ENCODE results near the gene TCOF1.
A peak's percentile ranks its signal among the peaks of the same experiment; 100 is the strongest.

TCOF1 gene

DNA sequence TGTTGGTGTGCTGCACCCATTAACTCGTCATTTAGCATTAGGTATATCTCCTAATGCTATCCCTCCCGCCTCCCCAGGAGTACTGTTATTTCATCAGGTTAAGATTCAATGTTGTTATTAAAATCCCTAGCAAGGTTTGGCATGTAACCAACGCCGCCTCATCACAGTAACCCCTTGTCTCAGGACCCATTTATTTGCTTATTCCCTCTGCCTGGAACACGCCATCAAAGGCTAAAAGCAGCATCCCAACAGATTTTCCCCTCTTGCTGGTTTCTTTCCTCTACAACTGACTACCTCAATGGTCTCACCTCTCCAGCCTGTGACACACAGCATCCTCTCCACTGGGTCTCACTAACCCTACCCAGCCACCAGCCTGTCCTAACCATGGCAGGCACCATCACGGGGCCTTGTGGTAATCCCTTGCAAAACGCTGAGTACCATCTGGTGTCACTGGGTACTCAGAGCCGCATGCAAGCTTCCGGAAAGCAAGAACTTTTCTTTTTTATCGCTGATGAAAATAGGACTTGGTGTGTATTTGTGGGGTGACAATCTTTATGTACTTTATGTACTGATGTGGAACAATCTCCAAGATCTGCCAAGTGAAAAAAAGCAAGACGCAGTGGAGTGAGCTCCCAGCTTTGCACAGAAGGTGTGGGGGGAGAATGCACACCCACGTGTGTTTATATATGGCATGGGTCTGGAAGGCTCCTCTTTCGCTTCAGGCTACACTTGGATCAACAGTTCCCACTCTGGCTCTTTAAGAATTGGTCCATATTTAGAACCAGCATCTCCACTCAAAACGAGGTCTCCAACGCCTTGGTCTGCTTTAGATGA is 86.0 kb downstream of the TCOF1 start:
- CTCF ChIA-PET: interaction anchor here (1.8 kb wide), 1 partner anchor 7 kb away, joined by 4 read pairs; no protein-coding TSS in a partner anchor
- TF ChIP-seq, protein P1, sequence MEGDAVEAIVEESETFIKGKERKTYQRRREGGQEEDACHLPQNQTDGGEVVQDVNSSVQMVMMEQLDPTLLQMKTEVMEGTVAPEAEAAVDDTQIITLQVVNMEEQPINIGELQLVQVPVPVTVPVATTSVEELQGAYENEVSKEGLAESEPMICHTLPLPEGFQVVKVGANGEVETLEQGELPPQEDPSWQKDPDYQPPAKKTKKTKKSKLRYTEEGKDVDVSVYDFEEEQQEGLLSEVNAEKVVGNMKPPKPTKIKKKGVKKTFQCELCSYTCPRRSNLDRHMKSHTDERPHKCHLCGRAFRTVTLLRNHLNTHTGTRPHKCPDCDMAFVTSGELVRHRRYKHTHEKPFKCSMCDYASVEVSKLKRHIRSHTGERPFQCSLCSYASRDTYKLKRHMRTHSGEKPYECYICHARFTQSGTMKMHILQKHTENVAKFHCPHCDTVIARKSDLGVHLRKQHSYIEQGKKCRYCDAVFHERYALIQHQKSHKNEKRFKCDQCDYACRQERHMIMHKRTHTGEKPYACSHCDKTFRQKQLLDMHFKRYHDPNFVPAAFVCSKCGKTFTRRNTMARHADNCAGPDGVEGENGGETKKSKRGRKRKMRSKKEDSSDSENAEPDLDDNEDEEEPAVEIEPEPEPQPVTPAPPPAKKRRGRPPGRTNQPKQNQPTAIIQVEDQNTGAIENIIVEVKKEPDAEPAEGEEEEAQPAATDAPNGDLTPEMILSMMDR (IDR thresholded peaks at IDR 0.05; ENCODE audit: insufficient read depth, low read length, missing control alignments): no peak
- POLR2A ChIA-PET: no interaction called here
- no peak overlapping the region for H3K4me3 ChIP-seq (ENCODE audit: low read depth, low read length)
- no peak for DNase-seq (ENCODE audit: low read depth, low spot score)

DNA sequence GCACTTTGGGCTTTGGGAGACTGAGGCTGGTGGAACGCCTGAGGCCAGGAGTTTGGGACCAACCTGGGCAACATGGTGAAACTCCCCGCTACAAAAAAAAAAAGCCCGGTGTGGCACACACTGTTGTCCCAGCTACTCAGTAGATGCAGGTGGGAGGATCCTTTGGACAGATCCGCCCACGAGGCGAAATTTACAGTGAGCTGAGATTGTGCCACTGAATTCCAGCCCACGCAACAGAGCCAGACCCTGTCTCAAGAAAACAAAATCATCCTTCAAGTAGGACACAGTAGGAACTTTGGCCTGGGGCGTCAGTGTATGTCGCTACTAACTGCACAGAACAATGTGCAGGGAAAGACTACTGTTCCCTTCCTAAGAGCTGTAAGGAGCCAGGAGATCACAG is 87.3 kb downstream of the TCOF1 start:
- CTCF ChIA-PET: interaction anchor here (1.8 to 2.0 kb wide), 2 partner anchors 9 to 12 kb away, joined by 4 to 7 read pairs; no protein-coding TSS in a partner anchor

DNA sequence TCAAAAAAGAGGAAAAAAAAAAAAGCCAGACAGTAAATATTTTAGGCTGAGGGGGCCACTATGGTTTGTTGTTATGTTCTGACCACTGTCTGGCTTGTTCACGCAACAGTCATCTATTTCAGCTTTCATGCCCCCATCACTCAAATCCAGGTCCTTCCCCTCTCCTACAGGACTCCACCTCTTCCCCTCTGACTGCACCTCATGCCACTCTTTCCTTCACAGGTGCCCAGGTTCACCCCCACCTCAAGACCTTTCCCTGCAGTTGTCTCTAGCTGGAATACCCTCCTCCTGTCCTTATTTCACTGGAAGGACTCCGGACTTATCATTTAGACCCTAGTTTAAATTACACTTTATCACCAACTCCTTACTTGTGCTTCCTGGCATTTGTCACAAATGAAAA is 88.6 kb downstream of the TCOF1 start:
- no peak for DNase-seq (ENCODE audit: low read depth, low spot score)
- TF ChIP-seq, protein P1 (IDR thresholded peaks at IDR 0.05; ENCODE audit: insufficient read depth, low read length, missing control alignments): no peak
- CTCF ChIA-PET: interaction anchor here (0.9 to 2.7 kb wide), 5 partner anchors 9 to 612 kb away, joined by 3 to 14 read pairs (median 5); no protein-coding TSS in a partner anchor
- no peak overlapping the region for H3K4me3 ChIP-seq (ENCODE audit: low read depth, low read length)
- POLR2A ChIA-PET: interaction anchor here (0.5 kb wide), 1 partner anchor 337 kb away, joined by 4 read pairs; no protein-coding TSS in a partner anchor

More for the DNA sequence above, 87.3 kb downstream of the TCOF1 start:
- no peak for DNase-seq (ENCODE audit: low read depth, low spot score)
- no peak overlapping the region for H3K4me3 ChIP-seq (ENCODE audit: low read depth, low read length)
- TF ChIP-seq, protein P1 (IDR thresholded peaks at IDR 0.05; ENCODE audit: insufficient read depth, low read length, missing control alignments): no peak
- POLR2A ChIA-PET: no interaction called here

DNA sequence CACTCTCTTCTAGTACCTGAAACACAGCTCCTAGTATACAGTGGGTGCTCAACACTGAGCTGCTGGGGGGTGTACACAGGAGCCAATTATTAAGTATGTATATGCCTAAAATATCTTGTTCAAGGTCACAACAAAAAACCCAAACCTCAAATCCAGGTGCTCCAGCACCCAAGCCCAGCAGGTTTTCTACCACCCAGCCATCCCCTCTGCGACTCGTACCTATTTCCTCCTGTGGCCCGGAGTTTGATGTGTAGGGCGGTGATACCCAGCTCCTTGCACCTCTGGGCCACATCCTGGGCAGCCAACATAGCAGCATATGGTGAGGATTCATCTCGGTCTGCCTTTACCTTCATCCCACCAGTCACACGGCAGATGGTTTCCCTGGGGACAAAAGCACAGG is 89.1 kb downstream of the TCOF1 start:
- ChIA-PET POLR2A (interaction anchor here (0.6 kb wide), 1 partner anchor 196 kb away, joined by 4 read pairs; no protein-coding TSS in a partner anchor), CTCF (interaction anchor here (0.9 to 2.7 kb wide), 4 partner anchors 10 to 612 kb away, joined by 3 to 14 read pairs (median 4); no protein-coding TSS in a partner anchor)
- H3K4me3 ChIP-seq (ENCODE audit: low read depth, low read length): no peak overlapping the region
- TF ChIP-seq, protein P1 (IDR thresholded peaks at IDR 0.05; ENCODE audit: insufficient read depth, low read length, missing control alignments): no peak
- no peak for DNase-seq (ENCODE audit: low read depth, low spot score)

DNA sequence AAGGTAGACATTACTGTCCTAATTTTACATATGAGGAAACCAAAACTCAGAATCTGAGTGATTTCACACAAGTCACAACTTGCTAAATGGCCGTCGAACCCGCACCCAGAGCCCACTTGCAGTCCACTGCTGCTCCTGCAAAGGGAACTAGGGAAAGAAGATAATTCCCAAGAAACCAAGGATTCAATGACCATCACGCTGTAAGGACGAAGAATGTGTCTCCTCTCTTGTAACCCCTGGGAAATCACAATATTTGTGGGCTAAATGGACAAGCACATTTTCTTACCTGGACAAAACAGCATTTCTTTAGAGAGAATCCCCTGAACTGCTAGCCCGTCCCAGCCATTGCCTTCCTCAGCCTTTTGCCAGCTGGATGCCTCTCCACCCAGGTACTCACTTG is 89.7 kb downstream of the TCOF1 start:
- no peak overlapping the region for H3K4me3 ChIP-seq (ENCODE audit: low read depth, low read length)
- DNase-seq (ENCODE audit: low read depth, low spot score): no peak
- CTCF ChIA-PET: interaction anchor here (1.5 to 2.7 kb wide), 3 partner anchors 10 to 13 kb away, joined by 4 to 14 read pairs (median 5); no protein-coding TSS in a partner anchor
- TF ChIP-seq, protein P1 (IDR thresholded peaks at IDR 0.05; ENCODE audit: insufficient read depth, low read length, missing control alignments): no peak
- POLR2A ChIA-PET: no interaction called here

DNA sequence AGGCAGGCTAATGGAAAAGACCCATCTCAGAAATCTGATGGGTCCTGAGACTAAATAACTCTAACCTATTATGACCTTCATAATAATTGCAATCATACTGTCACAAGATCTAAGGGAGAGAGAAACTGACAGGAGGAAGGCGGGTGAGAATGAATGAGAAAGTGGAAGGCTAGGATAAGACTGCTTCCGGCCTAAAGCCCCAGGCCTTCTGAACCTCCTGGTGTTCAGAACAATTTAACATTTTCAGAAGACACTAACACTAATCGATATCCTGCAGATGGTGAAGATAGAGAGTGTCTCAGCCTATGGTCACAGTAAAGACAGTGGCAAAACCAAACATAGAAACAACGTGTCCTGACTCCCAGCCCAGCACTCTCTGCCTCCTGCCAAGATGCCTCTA is 90.8 kb downstream of the TCOF1 start:
- ChIA-PET CTCF (interaction anchor here (2.7 kb wide), 1 partner anchor 12 kb away, joined by 14 read pairs; no protein-coding TSS in a partner anchor), POLR2A (no interaction called here)
- H3K4me3 ChIP-seq (ENCODE audit: low read depth, low read length): peak overlapping the region; percentile 68
- TF ChIP-seq, protein P1 (IDR thresholded peaks at IDR 0.05; ENCODE audit: insufficient read depth, low read length, missing control alignments): no peak
- no peak for DNase-seq (ENCODE audit: low read depth, low spot score)
